Naive thymus-derived CD4-positive, alpha-beta T cell (primary cell): ENCODE measurements around the gene PRKCA. TPM values are rescaled to one million over a fixed set of nuclear protein-coding genes. Genes with fewer than 3 reads are reported as not detected.
A peak's percentile ranks its signal among the peaks of the same experiment; 100 is the strongest.

ENCODE experiments used
- ATAC-seq: fragments of 150-1000 bp; cut with Tn5 transposase; 2 replicates; pipeline ENCODE4 v1.10.0; 2021; ENCODE audit warnings: mild to moderate bottlenecking, moderate library complexity
- CTCF ChIA-PET: fragments of 350-600 bp; sonication (Branson Sonifier 250); formaldehyde crosslinking; loops from one replicate; lab custom pipeline; 2021; ENCODE audit warnings: antibody characterized with exemption; lab: Charles Lee
- POLR2A ChIA-PET: fragments of 350-600 bp; sonication (Branson Sonifier 250); formaldehyde crosslinking; loops from one replicate; lab custom pipeline; 2021; ENCODE audit warnings: antibody characterized with exemption, inconsistent platforms; lab: Charles Lee
- DNase-seq, 9 donors: peaks; one replicate each; pipeline versions ENCODE4 v3.0.0 to v3.0.0-alpha.2; 2020 to 2022; ENCODE audit warnings: mixed read lengths in 1 of 9
- H3K27ac ChIP-seq: one replicate; pipeline ENCODE4 v1.7.0; 2013; ENCODE audit warnings: mild to moderate bottlenecking, low read depth, low read length, moderate library complexity
- H3K27me3 ChIP-seq, 2 donors: one replicate each; pipeline ENCODE4 v1.7.0; 2013; ENCODE audit warnings: low read length in 2 of 2, mild to moderate bottlenecking in 2 of 2, moderate library complexity in 2 of 2; ENCODE audit not compliant: control insufficient read depth in 2 of 2, insufficient read depth in 2 of 2
- H3K36me3 ChIP-seq, 3 experiments: 1 replicate in 2 of 3; 2 replicates in 1 of 3; pipeline ENCODE4 v1.7.0; 2013; ENCODE audit warnings: low read length in 3 of 3, mild to moderate bottlenecking in 3 of 3, moderate library complexity in 1 of 3; ENCODE audit not compliant: insufficient read depth in 3 of 3, control insufficient read depth in 2 of 3
- H3K4me1 ChIP-seq, 2 donors: one replicate each; pipeline ENCODE4 v1.7.0; 2013; ENCODE audit warnings: low read length in 2 of 2, mild to moderate bottlenecking in 2 of 2, moderate library complexity in 1 of 2; ENCODE audit not compliant: control insufficient read depth in 2 of 2, insufficient read depth in 2 of 2
- H3K4me3 ChIP-seq: 2 replicates; pipeline ENCODE4 v1.7.0; 2013; ENCODE audit warnings: mild to moderate bottlenecking, low read length
- H3K9me3 ChIP-seq, 3 experiments: 1 replicate in 2 of 3; 2 replicates in 1 of 3; pipeline ENCODE4 v1.7.0; 2013; ENCODE audit warnings: low read length in 3 of 3; ENCODE audit not compliant: control insufficient read depth in 2 of 3
- H3K27ac Mint-ChIP-seq, 9 donors: one replicate each; pipeline ENCODE4 v1.8.0; 2020 to 2022; ENCODE audit warnings: mixed read lengths in 9 of 9, mild to moderate bottlenecking in 8 of 9, moderate library complexity in 5 of 9, inconsistent platforms in 2 of 9
- H3K27me3 Mint-ChIP-seq, 5 donors: one replicate each; pipeline ENCODE4 v1.8.0; 2021 to 2022; ENCODE audit warnings: mixed read lengths in 5 of 5, mild to moderate bottlenecking in 1 of 5
- H3K36me3 Mint-ChIP-seq, 5 donors: one replicate each; pipeline ENCODE4 v1.8.0; 2020 to 2022; ENCODE audit warnings: mixed read lengths in 5 of 5, mild to moderate bottlenecking in 3 of 5, inconsistent platforms in 1 of 5
- H3K4me1 Mint-ChIP-seq, 7 donors: one replicate each; pipeline ENCODE4 v1.8.0; 2020 to 2022; ENCODE audit warnings: mixed read lengths in 7 of 7, mild to moderate bottlenecking in 3 of 7, inconsistent platforms in 1 of 7
- H3K4me3 Mint-ChIP-seq, 10 donors: one replicate each; pipeline ENCODE4 v1.8.0; 2020 to 2022; ENCODE audit warnings: mild to moderate bottlenecking in 10 of 10, mixed read lengths in 10 of 10, moderate library complexity in 6 of 10, inconsistent platforms in 2 of 10
- H3K9me3 Mint-ChIP-seq, 11 donors: one replicate each; pipeline ENCODE4 v1.8.0; 2020 to 2022; ENCODE audit warnings: mixed read lengths in 11 of 11, mild to moderate bottlenecking in 4 of 11, inconsistent platforms in 1 of 11, moderate library complexity in 1 of 11
- intact Hi-C, 2 donors: fragments of 100-400 bp; cut with micrococcal nuclease; formaldehyde crosslinking; loops; one replicate each; pipeline ENCODE4 v1.15.1; 2023
- polyA plus RNA-seq, 2 donors: library from polyadenylated mRNA; unstranded; fragments of 300-500 nt; fragmentation: Illumina TruSeq; gene quantifications; one replicate each; pipeline ENCODE4 v1.2.3, GENCODE V29; 2021
- total RNA-seq, 6 experiments: library from RNA in 5 of 6; stranded (reverse) in 5 of 6; gene quantifications; 1 replicate in 5 of 6; 2 replicates in 1 of 6; pipeline ENCODE4 v1.2.3 and lab custom pipeline; 2021 to 2026

PRKCA gene
- total and polyA plus RNA-seq, 7 experiments from 2014 or later: 4.1 to 186 (median 122) TPM

DNA sequence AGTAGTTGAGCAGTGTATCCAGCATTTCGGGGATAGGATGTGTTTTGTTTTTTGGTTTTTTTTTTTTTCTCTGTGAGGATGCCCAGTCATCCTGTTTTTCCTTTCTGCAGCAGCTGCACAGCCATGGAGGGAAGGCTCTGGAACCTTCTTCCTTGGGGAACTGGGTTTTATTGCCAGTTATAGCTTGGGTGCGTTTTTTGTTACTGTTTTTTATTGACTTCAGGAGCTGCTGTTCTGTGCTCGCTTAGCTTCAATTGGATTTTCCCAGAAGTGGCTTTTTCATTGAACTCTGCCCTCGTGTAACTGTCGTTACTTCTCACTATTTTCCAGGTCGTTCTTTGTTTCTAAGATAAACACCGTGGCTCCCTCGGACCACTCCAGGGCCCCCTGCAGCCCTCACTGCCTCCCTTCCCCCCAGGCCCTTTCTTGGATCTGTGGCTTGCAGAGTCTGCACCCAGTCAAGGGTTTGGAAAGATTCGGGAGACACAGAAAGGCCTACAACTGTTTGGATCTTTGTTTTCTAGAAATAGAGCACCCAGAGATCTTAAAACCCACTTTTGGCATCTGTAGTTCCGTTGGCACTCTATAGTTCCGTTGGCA lies 412.8 kb downstream of the PRKCA start:
- intact Hi-C loops: loop anchor here (1.0 to 10.0 kb wide), 7 partner anchors 192 to 577 kb away; no protein-coding TSS in a partner anchor
- peaks cover 10 to 29% of the 10 kb centered on the region in 2 donors for H3K4me1 ChIP-seq
- POLR2A ChIA-PET: no interaction called here
- DNase-seq (no peak), ATAC-seq (no peak)
- H3K27ac ChIP-seq: no peak overlapping the region
- H3K27ac Mint-ChIP-seq: peak overlapping the region in 3 of 9 donors; percentile 47 to 87 (median 65)
- H3K27me3 Mint-ChIP-seq: no peaks in the 10 kb centered on the region
- no peaks in the 10 kb centered on the region for H3K9me3 ChIP-seq
- peaks cover 0 to 47% (median 23%) of the 10 kb centered on the region in 5 donors for H3K36me3 Mint-ChIP-seq
- H3K36me3 ChIP-seq: peaks cover 0 to 37% (median 0%) of the 10 kb centered on the region in 3 experiments
- H3K4me3 ChIP-seq: no peak overlapping the region
- H3K9me3 Mint-ChIP-seq: no peaks in the 10 kb centered on the region
- CTCF ChIA-PET: interaction anchor here (0.6 to 1.0 kb wide), 3 partner anchors 18 to 368 kb away, joined by 3 read pairs; no protein-coding TSS in a partner anchor
- peaks cover 13 to 50% (median 38%) of the 10 kb centered on the region in 7 donors for H3K4me1 Mint-ChIP-seq
- H3K4me3 Mint-ChIP-seq: no peak overlapping the region
- no peaks in the 10 kb centered on the region for H3K27me3 ChIP-seq

DNA sequence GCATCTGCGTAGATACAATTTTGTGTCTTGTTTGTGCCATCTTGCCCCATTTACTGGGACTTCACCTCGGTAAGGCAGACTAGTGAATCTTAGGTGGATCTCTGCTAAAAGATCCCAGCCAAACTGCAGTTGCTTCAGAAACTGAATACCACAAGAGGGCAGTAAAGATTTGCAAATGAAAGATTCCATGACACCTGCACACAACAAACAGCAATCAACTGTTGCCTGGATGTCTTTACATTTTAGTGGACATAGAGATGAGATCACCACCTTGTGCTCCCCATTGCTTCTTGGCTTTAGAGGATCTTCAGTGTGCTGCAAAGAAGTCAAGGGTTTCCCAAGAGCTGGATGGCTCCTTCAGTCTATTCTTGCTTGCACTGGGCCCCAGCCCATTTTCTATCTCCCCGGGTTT lies 413.3 kb downstream of the PRKCA start:
- Mint-ChIP-seq H3K9me3 (no peaks in the 10 kb centered on the region), H3K27me3 (no peaks in the 10 kb centered on the region), H3K4me1 (peaks cover 12 to 49% (median 33%) of the 10 kb centered on the region in 7 donors), H3K36me3 (peaks cover 0 to 46% (median 21%) of the 10 kb centered on the region in 5 donors), H3K27ac (peak overlapping the region in 3 of 9 donors; percentile 46 to 83 (median 65)), H3K4me3 (no peak overlapping the region)
- POLR2A ChIA-PET: no interaction called here
- H3K27me3 ChIP-seq: no peaks in the 10 kb centered on the region
- peaks cover 10 to 29% of the 10 kb centered on the region in 2 donors for H3K4me1 ChIP-seq
- peak in 7 of 9 donors; percentile 13 to 51 (median 41) for DNase-seq
- peaks cover 0 to 34% (median 0%) of the 10 kb centered on the region in 3 experiments for H3K36me3 ChIP-seq
- H3K27ac ChIP-seq: no peak overlapping the region
- intact Hi-C loops: loop anchor here (1.0 to 10.0 kb wide), 7 partner anchors 191 to 577 kb away; no protein-coding TSS in a partner anchor
- H3K4me3 ChIP-seq: no peak overlapping the region
- H3K9me3 ChIP-seq: no peaks in the 10 kb centered on the region
- CTCF ChIA-PET: interaction anchor here (1.0 kb wide), 1 partner anchor 18 kb away, joined by 3 read pairs; no protein-coding TSS in a partner anchor
- peak; percentile 62 for ATAC-seq

DNA sequence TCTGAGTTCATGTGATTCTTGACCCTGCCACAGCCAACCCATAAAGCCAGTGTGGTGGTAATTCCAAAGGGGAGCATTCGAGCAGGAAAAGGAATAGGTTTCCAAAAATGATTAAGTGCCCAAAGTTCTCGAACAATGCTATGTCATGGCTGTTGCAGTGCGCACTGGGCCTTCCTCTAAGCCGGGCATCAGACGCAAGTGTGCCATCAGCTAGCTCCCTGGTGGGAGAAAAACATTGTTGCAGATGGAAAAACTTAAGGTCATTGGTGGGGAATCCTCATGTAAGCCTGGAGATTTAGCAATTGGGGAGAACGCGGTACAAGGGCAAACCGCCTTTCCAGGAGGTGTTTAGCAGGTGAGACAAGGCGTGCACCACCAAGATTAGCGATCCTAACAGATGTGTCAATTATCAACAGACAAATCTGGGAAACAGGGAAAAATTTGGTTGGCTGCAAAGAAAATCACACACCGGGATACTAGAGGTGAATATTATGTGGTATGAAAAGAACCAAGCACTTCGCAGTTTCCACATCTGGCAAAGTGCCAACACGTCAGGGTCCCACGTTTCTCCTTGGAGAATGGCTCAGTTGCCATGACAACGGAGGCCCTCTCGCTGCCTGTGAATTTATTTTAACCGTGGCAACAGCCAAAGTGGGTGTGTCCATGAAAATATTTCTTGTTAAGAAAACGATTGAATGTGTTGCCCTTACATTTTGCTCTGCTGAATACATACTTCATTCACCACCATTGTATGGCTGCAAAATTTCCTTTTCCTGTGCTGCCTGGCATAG lies 414.0 kb downstream of the PRKCA start:
- Histone ChIP-seq H3K9me3 (no peaks in the 10 kb centered on the region), H3K4me3 (no peak overlapping the region), H3K27ac (no peak overlapping the region), H3K36me3 (peaks cover 0 to 34% (median 0%) of the 10 kb centered on the region in 3 experiments), H3K4me1 (peaks cover 8 to 27% of the 10 kb centered on the region in 2 donors), H3K27me3 (no peaks in the 10 kb centered on the region)
- Mint-ChIP-seq H3K27me3 (no peaks in the 10 kb centered on the region), H3K4me1 (peaks cover 9 to 45% (median 31%) of the 10 kb centered on the region in 7 donors), H3K9me3 (no peaks in the 10 kb centered on the region), H3K4me3 (no peak overlapping the region), H3K36me3 (peaks cover 0 to 44% (median 21%) of the 10 kb centered on the region in 5 donors), H3K27ac (peak overlapping the region in 5 of 9 donors; percentile 8 to 90 (median 65))
- ATAC-seq (no peak), DNase-seq (no peak)
- CTCF ChIA-PET: no interaction called here
- POLR2A ChIA-PET: no interaction called here
- intact Hi-C loops: loop anchor here (5.0 to 10.0 kb wide), 3 partner anchors 366 to 576 kb away; no protein-coding TSS in a partner anchor

DNA sequence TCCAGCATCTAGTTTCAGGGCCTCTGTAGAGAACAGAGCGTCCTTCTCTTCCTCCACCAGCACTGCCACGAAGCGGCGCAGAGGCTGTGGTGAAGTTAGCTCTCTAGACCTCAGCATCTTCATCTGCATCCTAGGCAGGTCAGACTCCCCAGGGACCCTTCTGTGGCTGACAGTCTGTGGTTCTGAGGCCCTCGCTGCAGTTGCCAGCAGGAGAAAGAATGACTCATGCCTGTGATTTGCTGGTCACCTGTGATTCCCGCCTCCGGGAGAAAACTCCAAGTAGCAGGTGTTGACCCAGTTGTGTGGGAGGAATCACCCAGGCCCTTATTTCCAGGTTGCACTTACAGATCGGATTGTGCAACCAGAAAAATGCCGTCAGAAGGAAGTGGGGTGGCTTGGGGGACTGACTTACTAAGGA lies 415.2 kb downstream of the PRKCA start:
- Histone ChIP-seq H3K4me1 (peaks cover 0 to 17% of the 10 kb centered on the region in 2 donors), H3K4me3 (no peak overlapping the region), H3K36me3 (peaks cover 0 to 26% (median 0%) of the 10 kb centered on the region in 3 experiments), H3K9me3 (no peaks in the 10 kb centered on the region), H3K27ac (no peak overlapping the region), H3K27me3 (no peaks in the 10 kb centered on the region)
- no peak overlapping the region for H3K4me3 Mint-ChIP-seq
- intact Hi-C loops: loop anchor here (5.0 to 10.0 kb wide), 3 partner anchors 365 to 575 kb away; no protein-coding TSS in a partner anchor
- CTCF ChIA-PET: interaction anchor here (0.7 to 0.8 kb wide), 2 partner anchors 12 to 216 kb away, joined by 3 to 5 read pairs; no protein-coding TSS in a partner anchor
- no peaks in the 10 kb centered on the region for H3K9me3 Mint-ChIP-seq
- no peaks in the 10 kb centered on the region for H3K27me3 Mint-ChIP-seq
- ATAC-seq (no peak), DNase-seq (no peak)
- POLR2A ChIA-PET: no interaction called here
- no peak overlapping the region for H3K27ac Mint-ChIP-seq
- peaks cover 0 to 42% (median 21%) of the 10 kb centered on the region in 5 donors for H3K36me3 Mint-ChIP-seq
- H3K4me1 Mint-ChIP-seq: peaks cover 7 to 37% (median 20%) of the 10 kb centered on the region in 7 donors

DNA sequence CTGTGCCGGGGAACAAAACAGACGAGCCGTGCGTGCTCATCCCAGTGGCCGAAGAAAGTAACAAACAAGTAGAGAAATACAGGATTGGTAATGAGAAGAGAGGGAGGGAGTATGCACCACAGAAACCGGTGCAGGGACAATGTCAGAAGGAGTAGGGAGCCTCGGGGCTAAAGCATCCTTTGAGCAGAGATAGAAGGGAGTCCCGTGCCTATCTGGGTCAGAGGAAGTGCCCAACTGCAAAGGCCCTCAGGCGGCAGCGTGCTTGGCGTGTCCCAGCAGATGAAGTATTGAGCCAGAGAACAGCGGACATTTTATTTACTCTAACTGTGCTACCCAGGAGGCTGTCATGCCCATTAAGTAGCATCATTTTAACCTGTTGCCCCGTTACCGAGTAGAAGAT lies 417.6 kb downstream of the PRKCA start:
- Mint-ChIP-seq H3K9me3 (peaks cover 0 to 4% (median 0%) of the 10 kb centered on the region in 11 donors), H3K4me1 (peaks cover 3 to 31% (median 16%) of the 10 kb centered on the region in 7 donors), H3K4me3 (no peak overlapping the region), H3K36me3 (peaks cover 0 to 39% (median 16%) of the 10 kb centered on the region in 5 donors), H3K27me3 (no peaks in the 10 kb centered on the region), H3K27ac (peak overlapping the region in 2 of 9 donors; percentile 14 to 60)
- H3K36me3 ChIP-seq: peaks cover 0 to 26% (median 0%) of the 10 kb centered on the region in 3 experiments
- H3K27me3 ChIP-seq: no peaks in the 10 kb centered on the region
- ChIA-PET CTCF (no interaction called here), POLR2A (no interaction called here)
- H3K4me3 ChIP-seq: no peak overlapping the region
- ATAC-seq: no peak
- H3K27ac ChIP-seq: no peak overlapping the region
- intact Hi-C loops: no loop called here
- H3K4me1 ChIP-seq: no peaks in the 10 kb centered on the region
- no peaks in the 10 kb centered on the region for H3K9me3 ChIP-seq
- no peak for DNase-seq

DNA sequence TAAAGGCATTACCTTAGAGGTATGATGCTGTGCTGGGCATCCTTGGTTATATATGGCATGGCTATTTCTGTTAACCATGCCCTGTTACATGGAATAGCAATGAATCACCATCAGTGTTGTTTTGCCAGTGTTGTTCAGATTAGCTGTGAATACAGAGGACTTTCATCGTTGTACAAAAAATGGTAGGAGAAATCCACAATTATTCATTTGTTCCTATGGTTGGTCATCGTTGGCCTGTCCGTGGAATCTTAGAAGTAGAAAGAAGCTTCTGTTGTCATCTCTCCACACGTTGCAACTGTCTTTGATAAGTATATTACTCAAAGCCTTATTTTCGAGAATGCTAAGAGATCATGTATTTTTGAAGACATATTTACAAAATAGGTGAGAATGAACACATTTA lies 418.2 kb downstream of the PRKCA start:
- no peak overlapping the region for H3K4me3 Mint-ChIP-seq
- H3K9me3 Mint-ChIP-seq: peaks cover 0 to 5% (median 0%) of the 10 kb centered on the region in 11 donors
- ATAC-seq (no peak), DNase-seq (no peak)
- H3K9me3 ChIP-seq: no peaks in the 10 kb centered on the region
- peaks cover 7 to 34% (median 19%) of the 10 kb centered on the region in 7 donors for H3K4me1 Mint-ChIP-seq
- H3K36me3 Mint-ChIP-seq: peaks cover 0 to 37% (median 16%) of the 10 kb centered on the region in 5 donors
- H3K4me3 ChIP-seq: no peak overlapping the region
- ChIA-PET CTCF (no interaction called here), POLR2A (no interaction called here)
- H3K27ac Mint-ChIP-seq: peak overlapping the region in 1 of 9 donors; percentile 11
- no peaks in the 10 kb centered on the region for H3K27me3 Mint-ChIP-seq
- no peaks in the 10 kb centered on the region for H3K27me3 ChIP-seq
- H3K27ac ChIP-seq: no peak overlapping the region
- intact Hi-C loops: no loop called here
- no peaks in the 10 kb centered on the region for H3K4me1 ChIP-seq
- peaks cover 0 to 26% (median 0%) of the 10 kb centered on the region in 3 experiments for H3K36me3 ChIP-seq
